HG03457 (cell line): Measurements from ENCODE around the gene LRCH2.
"Not testable (repeated sequence)": the region's sequence is repeated elsewhere in the genome, so short reads cannot be mapped to it uniquely, and the experiment has no call there.

Experiments used
- ATAC-seq: cut with Tn5 transposase; IDR thresholded peaks from one replicate; pipeline ENCODE4 v1.9.1; 2021; ENCODE audit warnings: moderate number of reproducible peaks; ENCODE audit not compliant: unreplicated experiment

LRCH2 gene

DNA sequence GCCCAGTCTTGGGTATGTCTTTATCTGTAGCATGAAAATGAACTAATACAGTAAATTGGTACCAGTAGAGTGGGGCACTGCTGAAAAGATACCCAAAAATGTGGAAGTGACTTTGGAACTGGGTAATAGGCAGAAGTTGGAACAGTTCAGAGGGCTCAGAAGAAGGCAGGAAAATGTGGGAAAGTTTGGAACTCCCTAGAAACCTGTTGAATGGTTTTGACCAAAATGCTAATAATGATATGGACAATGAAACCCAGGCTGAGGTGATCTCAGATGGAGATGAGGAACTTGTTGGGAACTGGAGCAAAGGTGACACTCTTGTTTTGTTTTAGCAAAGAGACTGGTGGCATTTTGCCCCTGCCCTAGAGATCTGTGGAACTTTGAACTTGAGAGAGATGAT lies 24.3 kb downstream of the LRCH2 start:
- not testable (repeated sequence) for ATAC-seq

DNA sequence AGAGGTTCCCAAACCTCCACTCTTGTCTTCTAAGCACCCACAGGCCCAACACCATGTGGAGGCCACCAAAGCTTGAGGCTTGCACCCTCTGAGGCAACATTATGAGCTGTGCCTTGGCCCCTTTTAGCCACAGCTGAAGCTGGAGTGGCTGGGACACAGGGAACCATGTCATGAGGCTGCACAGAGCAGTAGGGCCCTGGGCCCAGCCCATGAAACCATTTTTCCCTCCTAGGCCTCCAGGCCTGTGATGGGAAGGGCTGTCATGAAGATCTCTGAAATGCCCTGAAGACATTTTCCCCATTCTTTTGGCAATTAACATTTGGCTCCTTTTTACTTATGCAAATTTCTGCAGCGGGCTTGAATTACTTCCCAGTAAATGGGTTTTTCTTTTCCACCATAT lies 29.9 kb downstream of the LRCH2 start:
- ATAC-seq = no peak

DNA sequence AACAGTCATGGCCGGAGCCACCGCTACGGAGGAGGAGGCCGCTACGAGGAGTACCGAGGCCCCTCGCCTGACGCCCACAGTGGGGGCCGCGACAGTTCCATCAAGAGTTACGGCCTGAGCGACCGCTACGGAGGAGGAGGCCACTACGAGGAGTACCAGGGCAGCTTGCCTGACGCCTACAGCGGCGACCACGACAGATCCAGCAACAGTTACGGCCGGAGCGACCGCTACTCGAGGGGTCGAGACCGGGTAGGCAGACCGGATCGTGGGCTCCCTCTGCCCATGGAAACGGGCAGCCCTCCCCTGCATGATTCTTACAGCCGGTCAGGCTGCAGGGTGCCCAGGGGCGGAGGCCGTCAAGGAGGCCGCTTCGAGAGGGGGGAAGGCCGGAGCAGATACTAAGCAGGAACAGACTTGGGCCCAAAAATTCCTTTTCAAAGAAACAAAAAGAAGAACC lies 41.6 kb downstream of the LRCH2 start:
- no peak for ATAC-seq

DNA sequence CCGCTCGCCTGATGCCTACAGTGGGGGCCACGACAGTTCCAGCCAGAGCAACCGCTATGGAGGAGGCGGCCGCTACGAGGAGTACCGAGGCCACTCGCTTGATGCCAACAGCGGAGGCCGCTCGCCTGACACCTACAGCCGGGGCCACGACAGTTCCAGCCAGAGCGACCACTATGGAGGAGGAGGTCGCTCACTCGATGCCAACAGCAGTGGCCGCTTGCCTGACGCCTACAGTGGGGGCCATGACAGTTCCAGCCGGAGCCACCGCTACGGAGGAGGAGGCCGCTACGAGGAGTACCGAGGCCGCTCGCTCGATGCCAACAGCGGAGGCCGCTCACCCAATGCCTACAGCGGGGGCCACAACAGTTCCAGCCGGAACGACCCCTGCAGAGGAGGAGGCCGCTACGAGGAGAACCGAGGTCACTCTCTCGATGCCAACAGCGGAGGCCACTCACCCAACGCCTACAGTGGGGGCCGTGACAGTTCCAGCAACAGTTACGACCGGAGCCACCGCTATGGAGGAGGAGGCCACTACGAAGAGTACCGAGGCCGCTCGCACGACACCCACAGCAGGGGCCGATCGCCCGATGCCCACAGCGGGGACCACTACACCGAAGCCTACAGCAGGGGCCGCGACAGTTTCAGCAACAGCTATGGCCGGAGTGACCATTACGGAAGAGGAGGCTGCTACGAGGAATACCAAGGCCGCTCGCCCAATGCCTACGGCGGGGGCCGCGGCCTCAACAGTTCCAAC lies 42.2 kb downstream of the LRCH2 start:
- ATAC-seq = no peak

DNA sequence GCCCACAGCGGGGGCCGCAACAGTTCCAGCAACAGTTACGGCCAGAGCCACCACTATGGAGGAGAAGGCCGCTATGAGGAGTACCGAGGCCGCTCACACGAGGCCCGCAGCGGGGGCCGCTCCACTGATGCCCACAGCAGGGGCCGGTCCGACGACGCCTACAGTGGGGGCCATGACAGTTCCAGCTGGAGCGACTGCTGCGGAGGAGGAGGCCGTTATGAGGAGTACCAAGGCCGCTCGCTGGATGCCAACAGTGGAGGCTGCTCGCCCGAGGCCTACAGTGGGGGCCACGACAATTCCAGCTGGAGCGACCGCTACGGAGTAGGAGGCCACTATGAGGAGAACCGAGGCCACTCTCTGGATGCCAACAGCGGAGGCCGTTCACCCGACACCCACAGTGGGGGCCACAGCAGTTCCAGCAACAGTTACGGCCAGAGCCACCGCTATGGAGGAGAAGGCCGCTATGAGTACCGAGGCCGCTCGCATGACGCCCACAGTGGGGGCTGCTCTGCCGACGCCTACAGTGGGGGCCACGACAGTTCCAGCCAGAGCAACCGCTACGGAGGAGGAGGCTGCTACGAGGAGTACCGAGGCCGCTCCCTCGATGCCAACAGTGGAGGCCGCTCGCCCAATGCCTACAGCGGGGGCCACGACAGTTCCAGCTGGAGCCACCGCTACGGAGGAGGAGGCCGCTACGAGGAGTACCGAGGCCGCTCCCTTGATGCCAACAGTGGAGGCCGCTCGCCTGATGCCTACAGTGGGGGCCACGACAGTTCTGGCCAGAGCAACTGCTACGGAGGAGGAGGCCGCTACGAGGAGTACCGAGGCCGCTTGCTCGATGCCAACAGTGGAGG lies 43.0 kb downstream of the LRCH2 start:
- no peak for ATAC-seq

DNA sequence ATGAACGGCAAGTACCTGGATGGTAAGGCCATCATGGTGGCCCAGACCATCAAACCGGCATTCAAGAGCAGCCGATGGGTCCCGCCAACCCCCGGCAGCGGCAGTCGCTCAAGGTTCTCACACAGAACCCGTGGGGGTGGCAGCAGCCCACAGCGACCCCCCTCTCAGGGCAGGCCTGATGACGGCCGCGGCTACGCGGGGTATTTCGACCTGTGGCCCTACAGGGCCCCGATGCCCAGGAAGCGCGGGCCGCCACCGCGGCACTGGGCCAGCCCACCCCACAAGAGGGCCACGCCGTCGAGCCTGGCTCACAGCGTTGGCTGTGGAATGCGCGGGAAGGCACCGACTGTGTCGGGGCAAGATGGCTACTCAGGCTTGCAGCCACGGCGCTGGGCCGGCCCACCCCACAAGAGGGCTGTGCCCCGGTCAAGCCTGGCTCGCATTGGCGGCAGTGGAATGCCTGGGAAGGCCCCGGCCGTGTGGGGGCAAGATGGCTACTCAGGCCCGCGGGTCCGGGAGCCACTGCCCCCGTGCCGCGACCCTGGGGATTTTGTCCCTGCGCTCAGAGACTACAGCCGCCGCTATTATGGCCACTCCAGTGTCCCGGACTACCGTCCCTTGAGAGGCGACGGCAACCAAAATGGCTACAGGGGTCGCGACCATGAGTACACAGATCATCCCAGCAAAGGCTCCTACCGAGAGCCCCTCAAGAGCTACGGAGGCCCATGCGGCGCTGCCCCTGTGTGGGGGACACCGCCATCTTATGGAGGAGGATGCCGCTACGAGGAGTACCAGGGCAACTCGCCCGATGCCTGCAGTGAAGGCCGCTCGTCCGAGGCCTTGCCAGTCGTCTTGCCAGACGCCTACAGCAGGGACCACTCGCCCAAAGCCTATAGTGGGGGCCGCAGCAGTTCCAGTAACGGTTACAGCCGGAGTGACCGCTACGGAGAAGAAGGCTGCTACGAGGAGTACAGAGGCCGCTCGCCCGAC lies 44.0 kb downstream of the LRCH2 start:
- ATAC-seq = no peak

DNA sequence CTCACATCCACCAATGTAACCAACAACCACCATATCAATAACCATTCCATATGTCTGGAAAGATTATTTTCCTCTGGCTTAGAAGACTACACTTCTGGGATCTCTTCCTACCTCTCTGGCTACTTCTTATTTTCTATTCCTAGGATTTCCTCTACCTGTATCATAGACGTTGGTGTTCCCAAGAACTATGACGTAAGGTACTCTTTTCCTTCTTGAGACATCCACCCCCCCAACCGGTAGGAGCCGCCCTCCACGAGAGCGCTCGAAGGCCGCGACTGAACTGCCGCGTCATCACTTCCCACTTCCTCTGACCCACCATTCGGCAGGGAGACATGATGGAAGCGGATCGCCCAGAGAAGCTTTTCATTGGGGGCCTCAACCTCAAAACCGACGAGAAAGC lies 44.8 kb downstream of the LRCH2 start, which contains the start of gene RBMXL3:
RBMXL3 (plus strand) TSS at position 301 of the 400 bp plus-strand sequence; CDS start at position 333, 32 bp downstream.
- no peak for ATAC-seq

DNA sequence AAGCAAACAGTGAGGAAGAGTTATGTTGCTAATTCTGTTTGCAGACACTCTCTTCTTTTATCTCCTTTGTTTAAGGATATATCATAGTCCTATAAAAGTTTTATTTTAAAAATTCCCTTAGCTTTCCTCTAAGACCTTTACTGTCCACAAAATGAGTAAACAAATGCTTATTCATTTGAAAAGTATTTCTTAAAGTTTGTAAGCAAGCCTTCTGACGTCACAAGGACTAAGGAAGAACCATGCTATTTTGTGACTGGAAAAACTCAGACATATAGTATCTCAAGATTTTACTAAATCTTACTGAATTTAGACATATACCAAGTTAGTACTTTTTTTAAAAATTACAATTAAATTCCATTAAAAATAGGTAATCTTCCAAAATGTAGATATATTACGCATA lies 49.9 kb downstream of the LRCH2 start:
- no peak for ATAC-seq

DNA sequence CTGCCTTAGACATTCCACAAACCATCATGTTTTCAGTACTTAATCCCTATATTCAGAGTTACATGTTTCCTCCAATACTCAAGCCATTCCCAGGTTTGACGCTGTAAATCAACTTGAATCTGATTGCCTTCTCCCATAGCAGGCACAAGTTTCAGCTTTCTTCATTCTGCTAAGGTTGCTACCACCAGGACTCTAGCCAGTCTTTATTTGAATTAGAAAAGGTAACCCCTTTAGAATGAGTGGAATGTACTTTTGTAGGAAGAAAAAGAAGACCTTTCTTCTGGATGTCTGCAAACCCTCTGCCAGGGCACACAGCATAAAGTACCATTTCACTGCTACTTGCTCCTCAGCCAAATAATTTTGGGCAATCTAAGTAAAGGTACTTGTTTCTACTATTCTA lies 55.4 kb downstream of the LRCH2 start:
- no peak for ATAC-seq

DNA sequence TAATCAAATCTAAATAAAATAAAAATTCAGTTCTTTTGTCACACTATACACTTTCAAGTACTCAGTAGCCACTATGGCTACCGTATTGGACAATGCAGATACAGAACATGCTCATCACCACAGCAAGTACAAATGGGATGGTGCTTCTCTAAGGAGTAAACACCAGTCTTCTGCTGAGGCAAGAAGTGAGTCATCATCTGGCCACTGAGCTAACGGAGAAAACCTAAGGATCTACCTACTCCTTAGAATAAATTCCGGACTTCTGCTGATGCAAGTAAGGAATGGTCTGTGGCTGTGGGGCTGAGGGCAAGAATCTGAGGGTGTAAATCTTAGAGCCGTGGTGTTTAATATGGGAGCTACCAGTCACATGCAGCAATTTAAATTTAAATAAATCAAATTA lies 56.0 kb downstream of the LRCH2 start:
- no peak for ATAC-seq

DNA sequence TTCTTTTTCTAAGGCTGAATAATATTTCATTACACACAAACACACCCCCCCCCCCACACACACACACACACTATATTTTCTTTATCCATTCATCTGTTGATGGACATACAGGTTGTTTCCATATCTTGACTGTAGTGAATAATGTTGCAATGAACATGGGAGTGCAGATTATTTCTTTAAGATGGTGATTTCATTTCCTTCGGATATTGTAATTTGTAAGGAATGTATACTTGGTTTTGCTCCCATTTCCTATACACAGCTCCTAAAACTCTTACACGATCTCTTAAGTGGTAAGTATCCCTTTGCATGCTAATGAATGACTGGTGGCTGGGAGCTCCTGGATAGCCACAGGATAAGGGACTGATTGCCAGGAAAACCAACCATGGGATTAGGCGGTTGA lies 59.3 kb downstream of the LRCH2 start:
- no peak for ATAC-seq

DNA sequence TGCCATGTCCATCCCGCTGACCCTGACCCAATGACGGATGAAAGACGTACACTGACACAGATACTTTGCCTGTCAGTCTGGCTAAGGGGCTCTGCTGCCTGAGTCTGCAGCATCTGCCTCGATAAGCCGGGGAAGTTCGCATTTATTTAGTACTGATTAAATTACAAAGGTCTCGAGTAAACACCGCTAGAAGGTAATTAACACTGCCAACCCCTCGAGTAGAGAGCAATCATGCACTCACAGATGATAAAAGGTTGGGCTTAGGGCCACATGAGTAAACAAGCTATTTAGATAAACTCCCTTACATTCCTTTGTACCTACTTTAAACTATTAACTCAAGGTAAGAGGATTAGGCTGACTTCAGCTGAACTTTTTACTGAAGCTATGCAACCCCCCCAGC lies 60.7 kb downstream of the LRCH2 start:
- no peak for ATAC-seq

DNA sequence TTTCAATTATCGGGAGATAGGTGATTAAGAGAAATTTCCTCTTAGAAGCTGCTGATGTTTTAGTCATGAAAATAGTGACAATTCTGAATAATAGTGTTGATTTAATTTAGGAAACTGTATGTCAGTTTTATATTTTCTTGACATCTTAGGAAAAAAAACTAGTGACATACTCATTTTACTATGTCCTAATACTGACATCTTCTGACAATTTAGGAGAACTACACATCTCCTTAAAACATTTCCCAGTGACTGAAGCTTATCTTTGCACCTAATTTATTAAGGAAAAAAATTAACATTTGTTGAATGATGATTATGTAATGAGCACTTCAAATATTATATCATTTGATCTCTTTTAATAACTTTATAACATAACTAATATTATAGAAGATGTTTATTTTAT lies 86.7 kb downstream of the LRCH2 start:
- no peak for ATAC-seq

DNA sequence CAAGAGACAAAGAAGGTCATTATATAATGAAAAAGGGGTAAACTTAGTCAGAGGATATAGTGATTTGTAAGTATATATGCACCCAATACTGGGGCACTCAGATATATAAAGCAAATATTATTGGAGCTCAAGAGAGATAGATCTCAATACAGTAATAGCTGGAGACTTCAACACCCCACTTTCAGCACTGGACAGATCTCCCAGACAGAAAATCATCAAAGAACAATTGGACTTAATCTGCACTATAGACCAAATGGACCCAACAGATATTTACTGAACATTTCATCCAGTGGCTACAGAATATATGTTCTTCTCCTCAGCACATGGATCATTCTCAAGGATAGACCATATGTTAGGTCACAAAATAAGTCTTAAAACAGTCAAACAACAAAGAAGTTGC lies 91.8 kb downstream of the LRCH2 start:
- no peak for ATAC-seq

DNA sequence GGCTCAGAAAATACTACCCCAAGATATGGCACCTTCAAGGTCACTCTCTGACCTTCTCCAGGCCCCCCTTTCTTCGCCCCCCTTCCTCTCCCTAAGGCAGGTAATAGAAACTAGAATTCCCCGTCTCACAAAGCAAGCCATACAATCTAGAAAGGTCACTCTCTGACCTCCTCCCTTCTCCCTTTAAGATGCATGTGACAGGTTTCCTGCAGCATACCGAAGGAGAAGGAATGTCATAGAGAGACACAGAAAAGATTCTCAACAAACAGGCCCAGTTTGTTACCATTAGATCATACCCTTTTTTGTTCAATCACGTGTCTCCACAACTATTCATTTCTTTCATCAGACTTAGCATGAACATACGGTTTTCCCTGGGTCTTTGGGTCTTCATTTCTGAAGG lies 95.9 kb downstream of the LRCH2 start:
- ATAC-seq = no peak

DNA sequence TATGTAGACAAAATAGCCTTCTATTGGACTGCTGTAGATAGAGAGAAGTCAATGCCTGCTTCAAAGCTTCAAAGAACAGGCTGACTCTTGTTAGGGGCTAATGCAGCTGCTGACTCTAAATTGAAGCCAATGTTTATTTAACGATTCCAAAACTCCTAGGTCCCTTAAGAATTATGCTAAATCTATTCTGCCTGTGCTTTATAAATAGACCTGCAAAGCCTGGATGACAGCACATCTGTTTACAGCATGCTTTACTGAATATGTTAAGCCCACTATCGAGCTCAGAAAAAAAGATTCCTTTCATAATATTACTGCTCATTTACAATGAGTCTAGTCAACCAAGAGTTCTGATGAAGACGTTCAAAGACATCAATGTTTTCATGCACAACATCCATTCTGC lies 99.5 kb downstream of the LRCH2 start:
- ATAC-seq = no peak

DNA sequence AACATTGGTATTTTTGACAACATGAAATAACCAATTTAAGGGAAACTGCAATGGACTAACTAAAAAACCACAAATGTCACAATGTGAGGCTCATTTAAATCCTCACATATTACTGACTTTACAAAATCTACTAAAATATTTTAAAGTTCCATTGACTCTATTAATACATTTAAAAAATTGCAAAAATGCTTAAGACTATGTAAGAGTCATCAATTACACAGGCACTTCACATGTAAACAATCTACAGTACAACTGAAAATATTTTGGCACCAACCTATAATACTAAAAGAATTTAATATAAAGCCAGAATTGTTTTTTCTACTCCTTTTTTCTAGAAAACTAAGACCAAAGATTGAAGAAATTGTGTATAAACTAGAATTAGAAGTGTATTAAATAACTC lies 121.5 kb downstream of the LRCH2 start:
- no peak for ATAC-seq

DNA sequence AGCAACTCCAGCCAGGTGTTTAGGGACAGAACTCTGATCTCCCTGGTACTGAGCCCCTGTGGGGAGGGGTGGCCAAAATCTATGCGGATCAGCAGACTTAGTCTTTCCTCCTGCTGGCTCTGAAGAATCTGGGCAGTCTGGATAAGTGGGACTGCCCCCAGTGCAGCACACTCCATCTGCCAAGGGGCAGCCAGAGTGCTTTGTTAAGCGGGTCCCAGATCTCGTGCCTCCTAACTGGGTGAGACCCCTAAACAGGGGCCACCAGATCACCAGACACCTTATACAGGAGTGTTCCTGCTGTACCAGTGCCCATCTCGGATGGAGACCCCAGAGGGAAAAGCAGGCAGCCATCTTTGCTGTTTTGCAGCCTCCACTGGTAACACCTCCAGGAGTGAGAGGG lies 135.0 kb downstream of the LRCH2 start:
- ATAC-seq = no peak

DNA sequence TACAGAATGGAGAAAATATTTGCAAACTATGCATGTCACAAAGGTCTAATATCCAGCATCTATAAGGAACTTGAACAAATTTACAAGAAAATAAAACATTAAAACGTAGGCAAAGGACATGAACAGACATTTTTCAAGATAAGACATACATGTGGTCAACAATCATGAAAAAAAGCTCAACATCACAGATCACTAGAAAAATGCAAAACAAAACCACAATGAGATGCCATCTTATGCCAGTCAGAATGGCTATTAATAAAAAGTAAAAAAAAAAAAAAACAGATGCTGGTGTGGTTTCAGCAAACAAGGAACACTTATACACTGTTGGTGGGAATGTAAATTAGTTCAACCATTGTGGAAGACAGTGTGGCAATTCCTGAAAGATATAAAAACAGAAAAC lies 140.7 kb downstream of the LRCH2 start:
- no peak for ATAC-seq

DNA sequence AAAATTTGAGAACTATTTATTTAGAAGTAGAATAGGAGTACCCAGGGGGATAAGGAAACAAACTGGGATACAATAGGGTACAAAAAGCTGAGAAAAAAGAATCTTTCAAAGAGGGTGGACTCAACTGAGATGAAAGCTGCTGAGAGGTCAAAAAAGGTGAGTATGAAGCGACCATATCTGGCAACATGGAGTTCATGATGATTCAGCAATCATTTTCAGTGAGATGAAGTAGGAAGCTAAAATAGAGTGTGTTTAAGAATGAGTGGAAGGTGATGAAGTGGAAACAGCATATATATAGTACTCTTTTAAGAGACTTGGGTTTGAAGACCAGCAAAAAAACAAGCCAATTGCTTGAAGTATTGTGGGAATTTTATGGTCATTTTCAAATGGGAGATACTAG lies 144.5 kb downstream of the LRCH2 start:
- ATAC-seq = no peak

DNA sequence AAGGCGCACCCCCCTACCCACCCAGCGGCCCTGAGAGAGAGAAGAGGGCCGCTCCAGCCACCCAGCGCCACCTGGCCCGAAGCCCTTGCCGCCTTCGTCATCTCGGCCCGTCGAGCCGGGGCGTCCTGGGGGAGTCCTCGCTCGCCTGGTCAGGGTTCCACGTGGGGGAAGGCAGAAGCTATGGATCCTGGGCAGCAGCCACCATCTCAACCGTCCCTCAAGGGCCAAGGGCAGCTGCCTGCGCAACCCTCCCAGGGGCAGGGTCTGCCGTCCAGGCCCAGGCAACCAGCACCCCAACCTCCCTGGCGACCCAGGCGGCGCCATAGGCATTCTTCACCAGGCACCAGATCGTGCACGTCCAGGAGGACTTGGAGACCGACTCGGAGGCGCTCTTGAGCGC lies 165.0 kb downstream of the LRCH2 start:
- no peak for ATAC-seq
